GM12801 (cell line): ENCODE results near the gene GGA2.

Experiments used
- CTCF ChIP-seq: IDR thresholded peaks from one replicate; pipeline ENCODE4 v1.5.1; 2011; ENCODE audit warnings: control low read depth; ENCODE audit not compliant: insufficient read length; ENCODE audit errors: extremely low read depth

Gene GGA2

DNA sequence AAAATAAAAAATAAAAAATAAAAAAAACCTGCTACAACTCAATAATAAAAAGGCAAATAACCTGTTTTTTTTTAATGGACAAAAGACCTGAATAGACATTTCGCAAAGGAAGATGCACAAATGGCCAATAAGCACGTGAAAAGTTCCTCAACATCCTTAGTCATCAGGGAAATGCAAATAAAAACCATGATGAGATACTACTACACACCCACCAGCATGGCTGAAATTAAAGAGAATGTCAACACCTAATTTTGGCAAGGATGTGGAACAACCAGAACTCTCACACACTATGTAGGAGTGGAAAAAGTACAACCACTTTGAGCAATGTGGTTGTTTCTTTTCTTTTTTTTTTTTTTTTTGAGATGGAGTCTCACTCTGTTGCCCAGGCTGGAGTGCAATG lies 81.9 kb downstream of the GGA2 start:
- TF ChIP-seq CTCF = no peak

- no peak for TF ChIP-seq CTCF
Measured at GRCh38 chr16:23424292-23424958, 85.9 kb downstream of the GGA2 start.

GRCh38 chr16:23423496-23424049 lies 86.7 kb downstream of the GGA2 start:
- no peak for TF ChIP-seq CTCF

GRCh38 chr16:23420011-23420410 lies 90.3 kb downstream of the GGA2 start:
- no peak for TF ChIP-seq CTCF

GRCh38 chr16:23416816-23417215 lies 93.5 kb downstream of the GGA2 start:
- no peak for TF ChIP-seq CTCF

DNA sequence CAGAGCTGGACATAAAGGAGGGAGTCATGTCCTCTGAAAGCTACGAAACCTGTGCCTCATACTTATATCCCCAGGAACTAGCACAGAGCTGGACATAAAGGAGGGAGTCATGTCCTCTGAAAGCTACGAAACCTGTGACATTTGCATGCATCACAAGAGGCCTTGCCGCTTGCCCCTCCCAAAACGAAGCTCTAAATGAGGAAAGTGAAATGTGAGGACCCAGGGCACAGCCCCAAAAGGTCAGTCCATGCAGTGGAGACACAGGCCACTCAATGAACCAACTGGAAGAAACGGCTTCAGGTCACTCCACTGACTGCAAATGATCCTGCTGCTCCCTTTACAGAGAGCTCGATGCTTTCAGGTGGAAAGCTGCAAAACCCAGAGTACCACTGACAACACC lies 95.6 kb downstream of the GGA2 start:
- no peak for TF ChIP-seq CTCF
